Smooth muscle cell (in vitro differentiated cells): Measurements from ENCODE around the gene ME1. TPM values are rescaled to one million over a fixed set of nuclear protein-coding genes. Genes with fewer than 3 reads are reported as not detected.
A peak's percentile ranks its signal among the peaks of the same experiment; 100 is the strongest.

Source experiments
- DNase-seq: peaks from one replicate; lab custom pipeline; 2025; ENCODE audit not compliant: unreplicated experiment; lab: John Stamatoyannopoulos, UW
- H2AFZ ChIP-seq: fragments of 200-600 bp; sonication (generic); 2 replicates; pipeline ENCODE4 v1.6.0; 2016; ENCODE audit warnings: antibody characterized with exemption, low read depth, mild to moderate bottlenecking
- H3F3A ChIP-seq: fragments of 200-600 bp; sonication (generic); 2 replicates; pipeline ENCODE4 v1.6.0; 2017; ENCODE audit warnings: antibody characterized with exemption, low read depth
- H3K27ac ChIP-seq: fragments of 200-600 bp; sonication (generic); 2 replicates; pipeline ENCODE4 v1.5.1; 2016; ENCODE audit warnings: low read depth, mild to moderate bottlenecking
- H3K27me3 ChIP-seq: fragments of 200-600 bp; sonication (generic); 2 replicates; pipeline ENCODE4 v1.6.1; 2016; ENCODE audit warnings: low read depth, mild to moderate bottlenecking
- H3K36me3 ChIP-seq: fragments of 200-600 bp; sonication (generic); 2 replicates; pipeline ENCODE4 v1.5.1; 2016; ENCODE audit warnings: low read depth
- H3K4me1 ChIP-seq: fragments of 200-600 bp; sonication (generic); 2 replicates; pipeline ENCODE4 v1.5.1; 2016; ENCODE audit warnings: low read depth
- H3K4me2 ChIP-seq: fragments of 200-600 bp; sonication (generic); 2 replicates; pipeline ENCODE4 v1.6.0; 2016; ENCODE audit warnings: mild to moderate bottlenecking
- H3K4me3 ChIP-seq: fragments of 200-600 bp; sonication (generic); 2 replicates; pipeline ENCODE4 v1.5.1; 2016; ENCODE audit warnings: mild to moderate bottlenecking
- H3K79me2 ChIP-seq: fragments of 200-600 bp; sonication (generic); 2 replicates; pipeline ENCODE4 v1.6.0; 2016; ENCODE audit warnings: low read depth, mild to moderate bottlenecking
- H3K9ac ChIP-seq: fragments of 200-600 bp; sonication (generic); 2 replicates; pipeline ENCODE4 v1.6.0; 2016; ENCODE audit warnings: low read depth
- H3K9me3 ChIP-seq: fragments of 200-600 bp; sonication (generic); replicated peaks from 2 replicates; pipeline ENCODE4 v1.5.1; 2016; ENCODE audit warnings: low read depth
- H4K20me1 ChIP-seq: fragments of 200-600 bp; sonication (generic); 2 replicates; pipeline ENCODE4 v1.6.0; 2016; ENCODE audit warnings: low read depth
- whole genome bisulfite sequencing: methylation state at CpG from one replicate; pipeline ENCODE4 v1.1.7; 2016; ENCODE audit warnings: low lambda C conversion rate; 5-methylcytosine and 5-hydroxymethylcytosine counted together
- polyA plus RNA-seq: library from polyadenylated mRNA; unstranded; fragments of >200 nt; fragmentation: Nextera tagmentation; extraction: Ambion mirVana; gene quantifications from 2 replicates; pipeline ENCODE4 v1.2.1, GENCODE V29; 2016
- total RNA-seq: library from RNA; depleted of rRNA; stranded (reverse); fragments of >200 nt; gene quantifications from 2 replicates; pipeline ENCODE4 v1.2.3, GENCODE V29; 2014
- TF ChIP-seq, protein P1 (sequence below): fragments of 200-600 bp; sonication (generic); IDR thresholded peaks from 2 replicates; pipeline ENCODE4 v1.5.1; 2017; ENCODE audit warnings: borderline replicate concordance, mild to moderate bottlenecking, antibody characterized with exemption; ENCODE audit not compliant: insufficient read depth, poor library complexity, severe bottlenecking

The ME1 gene
- total and polyA plus RNA-seq, 2 experiments from 2014 or later, result 32.0 to 32.4 TPM

DNA sequence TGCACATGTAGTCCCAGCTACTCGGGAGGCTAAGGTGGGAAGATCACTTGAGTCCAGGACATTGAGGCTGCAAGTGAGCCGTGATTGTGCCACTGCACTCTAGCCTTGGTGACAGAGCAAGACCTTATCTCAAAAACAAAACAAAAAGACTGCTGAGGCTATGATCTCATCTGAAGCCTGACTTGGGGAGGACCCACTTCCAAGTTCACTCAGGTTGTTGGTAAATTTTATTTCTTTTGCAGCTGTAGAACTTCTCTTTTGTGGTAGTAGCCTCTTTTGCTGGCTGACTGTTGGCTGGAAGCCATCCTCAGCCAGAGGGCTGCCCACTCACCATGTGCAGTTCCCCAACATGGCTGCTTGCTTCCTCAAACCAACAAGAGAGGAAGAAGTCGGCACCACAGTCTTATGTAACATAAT, 36.8 kb upstream of the ME1 start:
- no peaks in the 10 kb centered on the region for H3K36me3 ChIP-seq

GRCh38 chr6:83466328-83466727, 35.5 kb upstream of the ME1 start:
- Histone ChIP-seq H2AFZ (no peak overlapping the region), H3K9ac (no peak overlapping the region), H3K36me3 (no peaks in the 10 kb centered on the region), H3F3A (peaks cover 11% of the 10 kb centered on the region), H3K9me3 (no peaks in the 10 kb centered on the region), H3K4me3 (no peak overlapping the region), H4K20me1 (no peaks in the 10 kb centered on the region), H3K79me2 (no peaks in the 10 kb centered on the region), H3K4me2 (no peak overlapping the region), H3K4me1 (peaks cover 22% of the 10 kb centered on the region), H3K27me3 (no peaks in the 10 kb centered on the region), H3K27ac (no peak overlapping the region)
- WGBS, result 84% methylated on average over 6 of the region's 6 CpGs
- TF ChIP-seq, protein P1, sequence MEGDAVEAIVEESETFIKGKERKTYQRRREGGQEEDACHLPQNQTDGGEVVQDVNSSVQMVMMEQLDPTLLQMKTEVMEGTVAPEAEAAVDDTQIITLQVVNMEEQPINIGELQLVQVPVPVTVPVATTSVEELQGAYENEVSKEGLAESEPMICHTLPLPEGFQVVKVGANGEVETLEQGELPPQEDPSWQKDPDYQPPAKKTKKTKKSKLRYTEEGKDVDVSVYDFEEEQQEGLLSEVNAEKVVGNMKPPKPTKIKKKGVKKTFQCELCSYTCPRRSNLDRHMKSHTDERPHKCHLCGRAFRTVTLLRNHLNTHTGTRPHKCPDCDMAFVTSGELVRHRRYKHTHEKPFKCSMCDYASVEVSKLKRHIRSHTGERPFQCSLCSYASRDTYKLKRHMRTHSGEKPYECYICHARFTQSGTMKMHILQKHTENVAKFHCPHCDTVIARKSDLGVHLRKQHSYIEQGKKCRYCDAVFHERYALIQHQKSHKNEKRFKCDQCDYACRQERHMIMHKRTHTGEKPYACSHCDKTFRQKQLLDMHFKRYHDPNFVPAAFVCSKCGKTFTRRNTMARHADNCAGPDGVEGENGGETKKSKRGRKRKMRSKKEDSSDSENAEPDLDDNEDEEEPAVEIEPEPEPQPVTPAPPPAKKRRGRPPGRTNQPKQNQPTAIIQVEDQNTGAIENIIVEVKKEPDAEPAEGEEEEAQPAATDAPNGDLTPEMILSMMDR, result no peak
- DNase-seq, result no peak

More for the DNA sequence above, 36.8 kb upstream of the ME1 start:
- 86% methylated on average over 3 of the region's 3 CpGs for WGBS
- H3K4me1 ChIP-seq, result peaks cover 12% of the 10 kb centered on the region
- peaks cover under 1% of the 10 kb centered on the region for H3F3A ChIP-seq
- H3K4me3 ChIP-seq, result no peak overlapping the region
- H3K4me2 ChIP-seq, result no peak overlapping the region
- no peaks in the 10 kb centered on the region for H4K20me1 ChIP-seq
- H3K27ac ChIP-seq, result no peak overlapping the region
- H3K9me3 ChIP-seq, result no peaks in the 10 kb centered on the region
- TF ChIP-seq, protein P1, result no peak
- no peak overlapping the region for H2AFZ ChIP-seq
- DNase-seq, result no peak
- H3K9ac ChIP-seq, result no peak overlapping the region
- no peaks in the 10 kb centered on the region for H3K79me2 ChIP-seq
- no peaks in the 10 kb centered on the region for H3K27me3 ChIP-seq

DNA sequence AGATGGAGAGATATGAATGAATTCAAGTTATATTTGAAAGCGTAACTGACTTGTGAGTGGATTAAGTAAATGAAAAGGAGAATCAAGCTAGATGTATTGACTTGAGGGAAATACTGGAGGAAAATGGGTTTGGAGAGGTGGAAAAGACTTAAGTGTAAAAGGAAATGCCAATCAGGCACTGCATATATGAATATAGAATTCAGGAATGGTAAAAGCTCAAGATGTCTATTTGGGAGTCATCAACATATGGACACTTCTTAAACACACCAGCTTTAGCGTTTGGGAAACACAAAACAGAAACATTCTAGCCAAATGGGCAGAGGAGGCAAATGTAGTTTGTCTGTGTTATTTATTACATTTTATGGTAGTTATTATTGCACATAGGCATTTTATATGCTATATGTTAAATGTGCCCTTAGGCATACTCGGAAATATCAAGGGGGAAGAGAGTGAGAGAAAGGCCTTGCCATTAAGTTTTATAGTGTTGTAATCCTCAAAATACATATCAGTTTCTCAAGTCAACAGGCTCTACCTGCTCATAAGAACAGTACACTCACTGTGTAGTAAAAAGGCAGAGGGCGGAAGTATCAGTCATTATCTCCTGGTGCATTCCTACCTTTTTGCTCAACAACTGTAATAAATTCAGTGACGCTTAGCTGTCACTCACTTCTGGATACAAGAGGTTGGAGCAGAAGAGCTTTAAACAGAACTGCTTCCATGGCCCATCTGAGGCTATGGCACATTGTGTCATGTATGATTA, 33.7 kb upstream of the ME1 start:
- Histone ChIP-seq H3K27me3 (no peaks in the 10 kb centered on the region), H4K20me1 (no peaks in the 10 kb centered on the region), H3K36me3 (no peaks in the 10 kb centered on the region), H3K9ac (peak overlapping the region; percentile 37), H3K79me2 (no peaks in the 10 kb centered on the region), H3K27ac (peak overlapping the region; percentile 89), H3K4me2 (peak overlapping the region; percentile 42), H2AFZ (peak overlapping the region; percentile 59), H3K4me3 (no peak overlapping the region), H3K4me1 (peaks cover 22% of the 10 kb centered on the region), H3F3A (peaks cover 11% of the 10 kb centered on the region), H3K9me3 (no peaks in the 10 kb centered on the region)
- TF ChIP-seq, protein P1, result no peak
- DNase-seq, result no peak
- 74% methylated on average over 5 of the region's 5 CpGs for WGBS

DNA sequence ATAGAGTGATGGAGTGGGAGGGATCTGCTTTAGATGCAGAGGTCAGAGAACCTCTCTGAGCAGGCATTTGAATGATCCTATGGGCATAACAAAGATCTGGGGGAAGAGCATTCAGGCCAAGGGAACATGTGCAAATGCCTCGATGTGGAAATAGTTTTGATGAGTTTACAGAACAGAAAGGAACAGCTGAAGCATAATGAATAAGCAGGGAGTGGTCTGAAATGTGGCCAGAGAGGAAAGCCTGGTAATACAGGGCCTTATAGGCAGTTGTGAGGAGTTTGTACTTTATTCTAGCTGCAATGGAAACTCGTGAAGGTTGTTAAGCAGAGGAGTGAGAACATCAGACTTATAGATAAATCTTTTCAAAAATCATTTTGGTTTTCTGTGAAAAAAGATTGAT, 33.0 kb upstream of the ME1 start:
- no peaks in the 10 kb centered on the region for H4K20me1 ChIP-seq
- DNase-seq, result no peak
- H3K36me3 ChIP-seq, result no peaks in the 10 kb centered on the region
- TF ChIP-seq, protein P1, result no peak
- H3K27ac ChIP-seq, result peak overlapping the region; percentile 89
- H3K4me3 ChIP-seq, result no peak overlapping the region
- peaks cover 11% of the 10 kb centered on the region for H3F3A ChIP-seq
- peaks cover 22% of the 10 kb centered on the region for H3K4me1 ChIP-seq
- H2AFZ ChIP-seq, result peak overlapping the region; percentile 59
- no peaks in the 10 kb centered on the region for H3K79me2 ChIP-seq
- peak overlapping the region; percentile 37 for H3K9ac ChIP-seq
- H3K9me3 ChIP-seq, result no peaks in the 10 kb centered on the region
- no peaks in the 10 kb centered on the region for H3K27me3 ChIP-seq
- H3K4me2 ChIP-seq, result peak overlapping the region; percentile 42
- WGBS, result 25% methylated on average over 2 of the region's 2 CpGs
